ENCODE results near the gene RASL10B. TPM values are rescaled to one million over a fixed set of nuclear protein-coding genes. Genes with fewer than 3 reads are reported as not detected.

The RASL10B gene
- polyA plus RNA-seq, 6 donors from 2014 or later: not detected

DNA sequence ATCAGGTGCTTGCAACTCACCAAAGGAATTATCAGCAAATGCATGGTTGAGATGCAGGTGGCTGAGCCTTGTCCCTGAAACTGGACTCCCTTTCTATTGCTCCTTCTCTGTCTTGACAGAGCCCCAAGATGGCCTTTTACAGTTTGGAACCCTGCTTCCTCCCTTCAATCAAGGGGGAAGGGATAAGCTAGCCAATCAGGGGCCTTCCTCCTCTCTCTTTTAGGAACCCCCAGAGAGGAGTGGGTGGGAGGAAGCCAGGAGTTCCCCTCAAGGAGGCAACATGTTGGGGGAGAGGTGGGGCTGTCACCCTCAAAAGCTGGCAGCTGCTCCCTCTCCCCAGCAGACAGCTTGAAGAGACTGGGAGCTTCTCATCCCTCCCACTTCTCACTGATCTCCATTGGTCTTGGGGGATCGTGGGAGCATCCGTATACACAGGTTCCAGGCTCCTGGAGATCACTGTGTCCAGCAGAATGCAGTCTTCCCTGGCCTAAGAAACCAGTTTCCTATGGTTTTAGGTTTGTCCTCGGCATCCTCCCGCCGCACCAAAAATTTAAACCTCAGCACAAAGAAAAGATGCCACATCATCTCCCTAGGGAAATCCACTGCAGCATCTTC lies 7.2 kb downstream of the RASL10B start:
- H3K36me3 Mint-ChIP-seq: no peaks in the 10 kb centered on the region
- peaks cover 17 to 37% (median 35%) of the 10 kb centered on the region in 3 donors for H3K27me3 Mint-ChIP-seq
- no peaks in the 10 kb centered on the region for H3K9me3 Mint-ChIP-seq
- peaks cover 6 to 8% (median 8%) of the 10 kb centered on the region in 3 donors for H3K4me1 Mint-ChIP-seq
- ATAC-seq (ENCODE audit: low read depth in 2 of 2) (no peak), DNase-seq (no peak)
- no peak overlapping the region for H3K4me3 Mint-ChIP-seq
- no peak overlapping the region for H3K27ac Mint-ChIP-seq

DNA sequence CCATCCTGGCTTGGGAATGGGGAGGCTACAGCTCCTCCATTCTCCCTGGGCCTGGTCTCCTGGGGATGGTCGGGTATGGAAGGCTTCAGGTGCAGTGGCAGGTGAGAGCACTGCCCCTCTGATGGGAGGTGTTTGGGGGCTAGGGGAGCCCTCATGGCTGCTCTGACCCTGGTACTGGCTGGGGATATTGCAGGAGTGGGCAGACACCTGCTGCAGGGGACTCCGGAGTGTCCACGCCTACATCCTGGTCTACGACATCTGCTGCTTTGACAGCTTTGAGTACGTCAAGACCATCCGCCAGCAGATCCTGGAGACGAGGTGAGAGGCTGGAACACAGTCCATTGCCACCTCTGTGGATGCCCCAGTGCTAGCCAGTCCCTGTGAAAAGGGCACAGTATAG lies 8.8 kb downstream of the RASL10B start:
- ATAC-seq (ENCODE audit: low read depth in 2 of 2) (no peak), DNase-seq (no peak)
- H3K36me3 Mint-ChIP-seq: no peaks in the 10 kb centered on the region
- peaks cover 6 to 8% (median 8%) of the 10 kb centered on the region in 3 donors for H3K4me1 Mint-ChIP-seq
- H3K9me3 Mint-ChIP-seq: peaks cover 0 to 2% (median 0%) of the 10 kb centered on the region in 7 donors
- H3K27ac Mint-ChIP-seq: no peak overlapping the region
- peaks cover 20 to 51% (median 46%) of the 10 kb centered on the region in 3 donors for H3K27me3 Mint-ChIP-seq
- no peak overlapping the region for H3K4me3 Mint-ChIP-seq

DNA sequence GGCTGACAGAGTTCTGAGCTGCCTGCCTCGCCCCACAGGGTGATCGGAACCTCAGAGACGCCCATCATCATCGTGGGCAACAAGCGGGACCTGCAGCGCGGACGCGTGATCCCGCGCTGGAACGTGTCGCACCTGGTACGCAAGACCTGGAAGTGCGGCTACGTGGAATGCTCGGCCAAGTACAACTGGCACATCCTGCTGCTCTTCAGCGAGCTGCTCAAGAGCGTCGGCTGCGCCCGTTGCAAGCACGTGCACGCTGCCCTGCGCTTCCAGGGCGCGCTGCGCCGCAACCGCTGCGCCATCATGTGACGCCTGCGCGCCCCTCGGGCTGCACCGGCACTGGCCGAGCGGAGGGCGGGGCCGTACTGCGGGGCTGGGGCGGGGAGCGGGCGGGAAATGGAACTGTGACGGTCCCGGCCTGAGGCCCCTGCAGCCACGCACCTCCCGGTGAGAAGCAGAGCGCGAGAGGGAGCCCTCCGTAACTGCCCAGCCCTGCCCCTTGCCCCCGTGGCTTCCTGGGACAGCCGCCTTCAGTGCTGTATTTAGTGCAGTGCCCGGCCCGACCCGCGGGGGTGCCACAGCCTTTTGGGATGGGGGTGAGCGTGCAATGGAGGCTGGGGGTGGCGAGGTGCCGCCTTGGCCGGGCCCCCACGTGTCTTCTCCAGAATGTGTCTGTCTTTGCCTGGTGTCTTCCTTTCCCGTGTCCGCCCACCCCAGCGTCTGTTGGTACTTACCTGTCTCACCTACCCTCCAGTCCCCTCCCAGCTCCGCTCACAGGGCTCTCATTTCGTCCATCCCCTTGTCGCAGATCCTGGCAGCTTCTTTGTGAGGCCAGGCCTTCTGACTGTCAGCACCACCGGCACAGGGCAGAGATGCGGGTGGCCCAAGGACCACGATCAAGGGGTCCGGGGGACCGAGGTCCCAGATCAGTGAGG lies 9.8 kb downstream of the RASL10B start:
- Mint-ChIP-seq H3K4me1 (peaks cover 6 to 8% (median 8%) of the 10 kb centered on the region in 3 donors), H3K36me3 (no peaks in the 10 kb centered on the region), H3K4me3 (peak overlapping the region in 5 of 8 donors; percentile 32 to 80 (median 49)), H3K27ac (no peak overlapping the region), H3K27me3 (peaks cover 20 to 51% (median 46%) of the 10 kb centered on the region in 3 donors), H3K9me3 (peaks cover 0 to 2% (median 0%) of the 10 kb centered on the region in 7 donors)
- peak; percentile 18 to 49 for ATAC-seq (ENCODE audit: low read depth in 2 of 2)
- no peak for DNase-seq

DNA sequence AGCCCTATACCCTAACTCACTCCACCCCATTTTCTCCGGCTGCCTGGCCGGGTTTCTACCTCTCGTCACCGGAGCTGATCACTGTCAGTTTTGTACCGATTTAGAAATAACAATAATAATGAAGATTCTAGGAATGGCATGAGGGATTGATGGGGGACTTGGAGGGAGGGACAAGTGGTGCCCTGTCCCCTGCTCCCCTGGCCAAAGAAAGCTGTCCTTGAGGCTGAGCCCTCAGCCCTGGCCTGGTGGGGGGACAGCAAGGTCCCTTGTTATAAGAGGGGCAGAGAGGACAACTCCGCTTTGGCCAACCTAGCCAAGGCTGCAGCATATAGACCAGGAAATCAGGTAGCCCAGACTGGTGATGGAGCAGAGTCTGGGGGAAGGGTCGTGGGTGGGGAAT lies 11.1 kb downstream of the RASL10B start:
- H3K9me3 Mint-ChIP-seq: peaks cover 0 to 2% (median 0%) of the 10 kb centered on the region in 7 donors
- H3K27me3 Mint-ChIP-seq: peaks cover 23 to 57% (median 46%) of the 10 kb centered on the region in 3 donors
- H3K4me1 Mint-ChIP-seq: peaks cover 8% of the 10 kb centered on the region in 3 donors
- DNase-seq: no peak
- no peak overlapping the region for H3K4me3 Mint-ChIP-seq
- no peaks in the 10 kb centered on the region for H3K36me3 Mint-ChIP-seq
- no peak overlapping the region for H3K27ac Mint-ChIP-seq
- ATAC-seq (ENCODE audit: low read depth in 2 of 2): no peak

DNA sequence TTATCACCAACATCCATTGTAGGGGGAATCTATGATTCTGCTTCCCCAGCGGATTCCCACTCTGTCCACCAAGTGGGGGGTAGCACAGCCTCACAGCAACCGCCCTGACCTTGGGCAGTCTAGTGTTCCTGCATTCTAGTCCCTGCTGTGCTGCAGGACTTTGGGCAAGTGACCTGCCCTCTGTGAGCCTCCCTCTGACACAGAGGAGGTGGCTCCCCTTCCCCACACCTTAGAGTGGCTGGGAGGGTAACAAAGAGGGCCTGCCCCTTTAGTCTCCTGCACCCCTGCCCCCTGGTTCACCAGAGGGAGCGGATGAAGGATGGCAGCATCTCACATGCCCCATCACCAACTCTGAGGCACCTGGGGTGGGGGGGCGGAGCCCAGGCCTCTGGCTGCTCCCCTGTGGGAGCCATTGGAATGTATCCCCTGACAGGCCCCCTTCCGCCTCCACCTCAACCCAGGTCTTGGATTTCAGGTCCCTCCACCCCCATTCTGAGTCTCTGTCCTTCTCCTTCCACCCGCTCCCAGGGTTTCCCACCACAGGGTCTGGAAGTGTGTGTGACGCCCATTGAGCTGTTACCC lies 11.5 kb downstream of the RASL10B start:
- DNase-seq: no peak
- no peak for ATAC-seq (ENCODE audit: low read depth in 2 of 2)
- H3K4me1 Mint-ChIP-seq: peaks cover 8% of the 10 kb centered on the region in 3 donors
- H3K36me3 Mint-ChIP-seq: no peaks in the 10 kb centered on the region
- no peak overlapping the region for H3K27ac Mint-ChIP-seq
- peaks cover 0 to 2% (median 0%) of the 10 kb centered on the region in 7 donors for H3K9me3 Mint-ChIP-seq
- peaks cover 25 to 62% (median 46%) of the 10 kb centered on the region in 3 donors for H3K27me3 Mint-ChIP-seq
- no peak overlapping the region for H3K4me3 Mint-ChIP-seq

DNA sequence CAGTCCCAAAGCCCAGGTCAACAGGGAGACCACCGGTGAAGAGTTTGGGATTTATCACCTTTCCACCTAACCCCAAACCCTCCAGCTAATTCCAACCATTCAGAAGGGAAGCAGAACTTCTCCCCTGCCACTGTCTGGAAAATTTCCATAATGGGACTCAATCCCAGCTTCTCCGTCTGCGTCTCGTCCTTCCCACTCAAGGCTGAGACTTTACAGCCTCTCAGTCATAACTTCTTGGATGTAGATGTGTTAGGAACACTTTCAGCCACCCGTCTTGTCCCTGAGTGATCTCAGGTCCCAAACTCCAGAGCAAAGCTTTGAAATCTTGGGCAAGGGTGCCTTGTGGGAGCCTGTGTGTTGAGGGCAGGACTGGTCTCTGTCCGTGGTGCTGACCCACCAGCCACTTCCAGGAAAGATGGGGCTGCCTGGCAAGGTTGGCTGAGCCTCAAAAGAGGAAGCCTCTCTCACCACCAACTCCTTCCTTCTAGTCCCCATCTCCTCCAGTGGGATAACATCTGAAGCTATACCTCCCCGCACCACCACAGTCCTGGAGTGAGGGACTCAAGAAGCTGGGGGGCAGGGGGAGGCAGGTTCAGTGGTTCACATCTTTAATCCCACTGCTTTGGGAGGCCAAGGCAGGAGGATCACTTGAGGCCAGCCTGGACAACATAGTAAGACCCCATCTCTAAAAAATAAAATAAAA lies 12.3 kb downstream of the RASL10B start:
- no peaks in the 10 kb centered on the region for H3K36me3 Mint-ChIP-seq
- H3K27ac Mint-ChIP-seq: no peak overlapping the region

DNA sequence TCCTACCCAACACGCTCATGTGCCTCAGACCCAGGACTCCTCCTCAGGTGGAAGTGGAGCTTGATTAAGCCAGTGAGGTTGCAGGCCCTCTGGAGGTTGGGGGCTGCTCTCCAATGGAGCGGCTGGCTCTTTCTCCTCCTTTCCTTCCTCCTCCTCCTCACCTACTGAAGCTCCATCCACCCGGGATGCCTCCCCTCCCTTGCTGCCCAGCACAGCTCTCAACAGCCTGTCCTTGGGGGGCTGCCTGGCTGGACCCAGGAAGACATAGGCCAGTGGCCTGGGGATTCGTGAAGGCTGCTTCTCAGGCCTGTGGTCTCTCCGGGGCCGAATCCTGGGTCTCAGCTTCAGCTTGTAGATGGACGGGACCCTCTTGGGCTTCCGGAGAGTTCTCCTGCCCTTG lies 13.4 kb downstream of the RASL10B start:
- H3K27ac Mint-ChIP-seq: no peak overlapping the region
- no peak for DNase-seq
- H3K36me3 Mint-ChIP-seq: no peaks in the 10 kb centered on the region
- H3K4me1 Mint-ChIP-seq: peaks cover 8 to 20% (median 10%) of the 10 kb centered on the region in 3 donors
- H3K9me3 Mint-ChIP-seq: peaks cover 0 to 2% (median 0%) of the 10 kb centered on the region in 7 donors
- peaks cover 31 to 76% (median 56%) of the 10 kb centered on the region in 3 donors for H3K27me3 Mint-ChIP-seq
- H3K4me3 Mint-ChIP-seq: peak overlapping the region in 1 of 8 donors; percentile 36
- no peak for ATAC-seq (ENCODE audit: low read depth in 2 of 2)

More for the DNA sequence above, 12.3 kb downstream of the RASL10B start:
- peak overlapping the region in 1 of 8 donors; percentile 47 for H3K4me3 Mint-ChIP-seq
- DNase-seq (no peak), ATAC-seq (ENCODE audit: low read depth in 2 of 2) (no peak)
- H3K9me3 Mint-ChIP-seq: peaks cover 0 to 2% (median 0%) of the 10 kb centered on the region in 7 donors
- peaks cover 28 to 70% (median 52%) of the 10 kb centered on the region in 3 donors for H3K27me3 Mint-ChIP-seq
- H3K4me1 Mint-ChIP-seq: peaks cover 8 to 9% (median 8%) of the 10 kb centered on the region in 3 donors

DNA sequence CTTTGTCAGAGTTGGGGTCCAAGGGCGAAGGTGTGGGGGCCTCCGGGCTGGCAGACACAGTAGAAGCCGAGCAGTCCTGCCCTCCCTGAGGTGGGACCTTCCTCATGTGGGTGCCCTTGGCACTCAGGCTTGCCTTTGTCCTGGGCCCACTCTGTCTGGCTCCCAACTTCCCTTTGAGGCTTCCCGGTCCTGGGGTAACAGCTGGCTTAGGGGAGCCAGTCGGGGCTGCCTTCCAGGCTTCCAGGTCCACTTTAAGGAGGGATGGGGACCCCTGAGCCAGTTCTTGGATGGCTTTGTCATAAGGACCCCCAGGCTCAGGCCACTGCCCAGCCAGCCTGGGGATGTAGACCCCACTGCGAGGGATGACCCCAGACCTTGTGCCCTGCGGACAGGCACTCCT lies 13.8 kb downstream of the RASL10B start:
- H3K36me3 Mint-ChIP-seq: no peaks in the 10 kb centered on the region
- H3K4me1 Mint-ChIP-seq: peaks cover 8 to 20% (median 13%) of the 10 kb centered on the region in 3 donors
- H3K27me3 Mint-ChIP-seq: peaks cover 32 to 76% (median 56%) of the 10 kb centered on the region in 3 donors
- DNase-seq (no peak), ATAC-seq (ENCODE audit: low read depth in 2 of 2) (no peak)
- no peak overlapping the region for H3K4me3 Mint-ChIP-seq
- no peak overlapping the region for H3K27ac Mint-ChIP-seq
- peaks cover 0 to 2% (median 0%) of the 10 kb centered on the region in 7 donors for H3K9me3 Mint-ChIP-seq

DNA sequence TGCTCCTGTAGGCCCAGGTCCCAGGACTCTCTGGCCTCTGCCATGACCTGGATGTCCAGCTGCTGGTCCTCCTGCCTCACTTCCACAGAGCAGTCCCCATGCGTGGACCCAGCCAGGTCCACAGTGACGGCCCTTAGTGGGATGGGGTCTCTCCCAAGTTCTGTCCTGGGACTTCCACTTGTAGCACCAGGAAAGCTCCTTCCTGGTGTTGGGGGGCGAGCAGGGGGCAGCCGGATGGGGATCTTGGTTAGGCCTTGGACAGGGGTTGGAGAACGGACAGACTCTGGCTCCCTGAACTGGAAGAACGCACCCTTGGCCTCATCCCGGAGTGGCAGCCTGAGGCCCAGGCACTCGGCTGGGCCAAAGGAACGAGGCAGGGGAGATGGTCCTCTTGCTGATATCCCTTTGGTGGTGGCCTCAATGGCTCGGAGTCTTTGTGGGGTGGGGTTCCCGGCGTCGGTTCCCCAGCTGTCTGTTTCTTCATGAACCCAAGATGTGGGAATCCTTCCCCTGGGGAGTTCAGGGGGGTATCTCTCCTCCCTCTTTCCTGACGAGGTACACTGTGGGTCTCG lies 14.4 kb downstream of the RASL10B start:
- DNase-seq: no peak

DNA sequence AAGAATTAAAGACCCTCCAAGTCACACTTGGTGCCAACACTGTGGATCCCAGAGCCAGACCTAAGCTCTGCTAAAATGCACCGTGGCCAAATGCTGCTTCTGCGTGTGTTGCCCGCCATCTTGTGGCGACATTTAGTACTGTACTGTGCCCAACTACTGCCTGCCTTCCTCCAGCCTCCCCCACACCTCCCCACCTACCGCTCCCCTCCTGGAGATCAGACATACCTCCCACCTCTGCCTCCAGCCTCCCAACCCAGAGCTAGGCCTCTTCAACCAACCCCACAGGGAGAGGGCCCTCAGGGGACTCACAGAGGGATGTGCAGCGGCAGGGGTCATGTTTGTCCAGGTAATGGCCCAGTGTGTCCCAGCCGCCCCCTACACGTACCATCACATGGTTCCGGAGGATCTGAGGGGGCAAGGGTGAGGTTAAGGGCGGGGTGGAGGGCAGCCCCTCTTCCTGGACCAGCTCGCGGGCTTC lies 16.1 kb downstream of the RASL10B start:
- DNase-seq: peak; percentile 66
- Mint-ChIP-seq H3K4me1 (peaks cover 4 to 12% (median 11%) of the 10 kb centered on the region in 3 donors), H3K9me3 (peaks cover 0 to 2% (median 0%) of the 10 kb centered on the region in 7 donors), H3K27me3 (peaks cover 37 to 77% (median 63%) of the 10 kb centered on the region in 3 donors), H3K27ac (no peak overlapping the region), H3K4me3 (no peak overlapping the region), H3K36me3 (no peaks in the 10 kb centered on the region)
- peak; percentile 90 to 96 for ATAC-seq (ENCODE audit: low read depth in 2 of 2)

More for the DNA sequence above, 14.4 kb downstream of the RASL10B start:
- Mint-ChIP-seq H3K9me3 (peaks cover 0 to 2% (median 0%) of the 10 kb centered on the region in 7 donors), H3K4me3 (no peak overlapping the region), H3K27me3 (peaks cover 35 to 76% (median 61%) of the 10 kb centered on the region in 3 donors), H3K36me3 (no peaks in the 10 kb centered on the region), H3K27ac (no peak overlapping the region), H3K4me1 (peaks cover 8 to 20% (median 16%) of the 10 kb centered on the region in 3 donors)
- ATAC-seq (ENCODE audit: low read depth in 2 of 2): no peak

DNA sequence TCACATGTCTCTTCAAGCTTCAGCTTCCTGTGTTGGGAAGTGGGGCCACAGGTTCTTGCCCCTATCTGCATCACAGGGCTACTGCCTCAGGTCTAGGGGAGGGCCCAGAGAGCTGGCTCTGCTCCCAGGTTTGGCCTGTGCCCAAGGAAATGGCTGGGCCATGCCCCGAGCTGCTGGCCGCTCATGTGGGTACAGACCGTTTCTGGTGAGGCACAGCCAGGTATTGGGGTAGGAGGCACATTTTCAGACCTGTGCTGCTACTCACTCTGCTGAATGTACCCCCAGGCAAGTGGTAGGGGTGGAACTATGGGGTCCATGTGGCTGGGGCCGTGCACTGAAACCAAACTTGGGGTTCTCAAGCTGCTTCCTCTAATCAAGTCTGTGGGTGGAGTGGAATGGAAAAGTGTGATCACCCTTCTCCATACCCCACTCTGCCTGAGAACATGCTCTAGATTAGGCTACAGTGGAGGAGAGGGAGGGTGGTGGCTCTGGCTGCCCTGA lies 17.0 kb downstream of the RASL10B start:
- DNase-seq: no peak
- no peak overlapping the region for H3K4me3 Mint-ChIP-seq
- no peak for ATAC-seq (ENCODE audit: low read depth in 2 of 2)
- no peak overlapping the region for H3K27ac Mint-ChIP-seq
- H3K36me3 Mint-ChIP-seq: no peaks in the 10 kb centered on the region
- peaks cover 37 to 79% (median 64%) of the 10 kb centered on the region in 3 donors for H3K27me3 Mint-ChIP-seq
- H3K4me1 Mint-ChIP-seq: peaks cover 8 to 12% (median 11%) of the 10 kb centered on the region in 3 donors
- H3K9me3 Mint-ChIP-seq: peaks cover 0 to 2% (median 0%) of the 10 kb centered on the region in 7 donors

DNA sequence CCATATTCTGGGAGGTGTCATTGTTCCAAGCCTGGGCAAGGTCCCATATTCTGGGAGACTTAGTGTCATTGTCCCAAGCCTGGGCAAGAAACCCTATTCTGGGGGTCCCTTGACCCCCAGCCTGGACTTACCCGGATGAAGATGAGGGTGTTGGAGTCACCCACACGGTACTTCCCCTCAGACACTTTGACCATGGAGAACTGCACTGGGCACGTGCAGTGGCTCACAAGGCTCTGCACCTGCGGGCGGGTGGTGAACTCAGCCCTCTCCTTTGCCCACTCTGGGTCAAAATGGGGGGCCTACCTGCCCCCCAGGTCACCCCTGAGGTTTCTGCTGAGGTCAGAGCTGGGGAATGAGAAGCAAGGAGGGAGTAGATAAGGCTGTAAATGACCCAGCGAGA lies 17.5 kb downstream of the RASL10B start:
- H3K4me1 Mint-ChIP-seq: peaks cover 8 to 12% (median 11%) of the 10 kb centered on the region in 3 donors
- DNase-seq (no peak), ATAC-seq (ENCODE audit: low read depth in 2 of 2) (no peak)
- H3K27ac Mint-ChIP-seq: no peak overlapping the region
- H3K4me3 Mint-ChIP-seq: no peak overlapping the region
- peaks cover 0 to 2% (median 0%) of the 10 kb centered on the region in 7 donors for H3K9me3 Mint-ChIP-seq
- no peaks in the 10 kb centered on the region for H3K36me3 Mint-ChIP-seq
- H3K27me3 Mint-ChIP-seq: peaks cover 33 to 79% (median 60%) of the 10 kb centered on the region in 3 donors

All from naive B cell (primary cell).